WTC11 (cell line): Measurements from ENCODE around the gene RNF4. TPM values are rescaled to one million over a fixed set of nuclear protein-coding genes. Genes with fewer than 3 reads are reported as not detected.
A peak's percentile ranks its signal among the peaks of the same experiment; 100 is the strongest.

Experiments
- ELF4 ChIP-seq: sonication (generic); formaldehyde crosslinking; IDR thresholded peaks from 2 replicates; pipeline ENCODE4 v1.8.1; 2022; ENCODE audit warnings: low read depth, mild to moderate bottlenecking, moderate library complexity, missing genetic modification reagents
- EMX1 ChIP-seq: fragments of 250-450 bp; sonication (Bioruptor Pico); IDR thresholded peaks from 2 replicates; pipeline ENCODE4 v1.8.0; 2021; ENCODE audit warnings: mild to moderate bottlenecking
- FOXK1 ChIP-seq: sonication (generic); formaldehyde crosslinking; IDR thresholded peaks from 2 replicates; pipeline ENCODE4 v1.8.0; 2022; ENCODE audit warnings: mild to moderate bottlenecking, moderate library complexity, missing genetic modification reagents
- KAT7 ChIP-seq: sonication (generic); formaldehyde crosslinking; IDR thresholded peaks from 2 replicates; pipeline ENCODE4 v1.8.1; 2023; ENCODE audit warnings: missing genetic modification reagents, mild to moderate bottlenecking, borderline replicate concordance
- MXD4 ChIP-seq: fragments of 250-450 bp; sonication (Bioruptor Pico); IDR thresholded peaks from 2 replicates; pipeline ENCODE4 v1.8.0; 2021; ENCODE audit warnings: mild to moderate bottlenecking, moderate library complexity, borderline replicate concordance
- NFYB ChIP-seq: sonication (generic); formaldehyde crosslinking; conservative IDR thresholded peaks from 2 replicates; pipeline ENCODE4 v1.8.0; 2022; ENCODE audit warnings: low read depth, missing genetic modification reagents
- NR1H2 ChIP-seq: sonication (generic); formaldehyde crosslinking; IDR thresholded peaks from 2 replicates; pipeline ENCODE4 v1.9.0; 2021; ENCODE audit warnings: mild to moderate bottlenecking, moderate library complexity, missing genetic modification reagents
- SP1 ChIP-seq: sonication (generic); formaldehyde crosslinking; conservative IDR thresholded peaks from 2 replicates; pipeline ENCODE4 v1.8.1; 2022; ENCODE audit warnings: missing genetic modification reagents
- TCF7 ChIP-seq: sonication (generic); formaldehyde crosslinking; IDR thresholded peaks from 2 replicates; pipeline ENCODE4 v1.8.0; 2022; ENCODE audit warnings: mild to moderate bottlenecking, low read depth, missing genetic modification reagents, moderate library complexity
- ZBTB21 ChIP-seq: sonication (generic); formaldehyde crosslinking; IDR thresholded peaks from 2 replicates; pipeline ENCODE4 v1.8.1; 2023; ENCODE audit warnings: mild to moderate bottlenecking, missing genetic modification reagents, borderline replicate concordance
- ZNF219 ChIP-seq: sonication (generic); formaldehyde crosslinking; IDR thresholded peaks from 2 replicates; pipeline ENCODE4 v1.8.0; 2023; ENCODE audit warnings: missing genetic modification reagents, mild to moderate bottlenecking, borderline replicate concordance
- ZNF232 ChIP-seq: sonication (generic); formaldehyde crosslinking; IDR thresholded peaks from 2 replicates; pipeline ENCODE4 v1.8.0; 2022; ENCODE audit warnings: mild to moderate bottlenecking, missing genetic modification reagents
- ZNF423 ChIP-seq: fragments of 250-450 bp; sonication (Bioruptor Pico); IDR thresholded peaks from 2 replicates; pipeline ENCODE4 v2.1.2; 2022; ENCODE audit warnings: mild to moderate bottlenecking, moderate library complexity
- total RNA-seq: library from RNA; stranded (reverse); gene quantifications from 3 replicates; pipeline ENCODE4 v1.2.3, GENCODE V29; 2021
- TF ChIP-seq, protein P1 (sequence below): sonication (generic); formaldehyde crosslinking; IDR thresholded peaks from 2 replicates; pipeline ENCODE4 v1.8.0; 2022; ENCODE audit warnings: mild to moderate bottlenecking, missing genetic modification reagents
- TF ChIP-seq, protein P2 (sequence below): sonication (generic); formaldehyde crosslinking; IDR thresholded peaks from 2 replicates; pipeline ENCODE4 v1.8.1; 2023; ENCODE audit warnings: mild to moderate bottlenecking, missing genetic modification reagents, moderate library complexity
- TF ChIP-seq, protein P3 (sequence below): fragments of 200-600 bp; IDR thresholded peaks from 2 replicates; pipeline ENCODE4 v1.8.0; 2022; ENCODE audit warnings: antibody characterized with exemption
- TF ChIP-seq, protein P4 (sequence below): sonication (generic); formaldehyde crosslinking; IDR thresholded peaks from 2 replicates; pipeline ENCODE4 v1.8.0; 2022; ENCODE audit warnings: mild to moderate bottlenecking, missing genetic modification reagents
- TF ChIP-seq, protein P5 (sequence below): fragments of 250-450 bp; sonication (Bioruptor Pico); IDR thresholded peaks from 2 replicates; pipeline ENCODE4 v1.9.0; 2021; ENCODE audit warnings: mild to moderate bottlenecking
- TF ChIP-seq, protein P6 (sequence below): sonication (generic); formaldehyde crosslinking; IDR thresholded peaks from 2 replicates; pipeline ENCODE4 v1.8.1; 2023; ENCODE audit warnings: mild to moderate bottlenecking, moderate library complexity, missing genetic modification reagents
- TF ChIP-seq, protein P7 (sequence below): sonication (generic); formaldehyde crosslinking; conservative IDR thresholded peaks from 2 replicates; pipeline ENCODE4 v1.8.1; 2022; ENCODE audit warnings: mild to moderate bottlenecking, missing genetic modification reagents
- TF ChIP-seq, protein P8 (sequence below): fragments of 250-450 bp; sonication (Bioruptor Pico); IDR thresholded peaks from 2 replicates; pipeline ENCODE4 v1.9.0; 2021; ENCODE audit warnings: mild to moderate bottlenecking
- TF ChIP-seq, protein P9 (sequence below): sonication (generic); formaldehyde crosslinking; IDR thresholded peaks from 2 replicates; pipeline ENCODE4 v1.8.1; 2023; ENCODE audit warnings: mild to moderate bottlenecking, missing genetic modification reagents

Gene RNF4
- total RNA-seq, 1 experiment from 2014 or later: 87.3 TPM

DNA sequence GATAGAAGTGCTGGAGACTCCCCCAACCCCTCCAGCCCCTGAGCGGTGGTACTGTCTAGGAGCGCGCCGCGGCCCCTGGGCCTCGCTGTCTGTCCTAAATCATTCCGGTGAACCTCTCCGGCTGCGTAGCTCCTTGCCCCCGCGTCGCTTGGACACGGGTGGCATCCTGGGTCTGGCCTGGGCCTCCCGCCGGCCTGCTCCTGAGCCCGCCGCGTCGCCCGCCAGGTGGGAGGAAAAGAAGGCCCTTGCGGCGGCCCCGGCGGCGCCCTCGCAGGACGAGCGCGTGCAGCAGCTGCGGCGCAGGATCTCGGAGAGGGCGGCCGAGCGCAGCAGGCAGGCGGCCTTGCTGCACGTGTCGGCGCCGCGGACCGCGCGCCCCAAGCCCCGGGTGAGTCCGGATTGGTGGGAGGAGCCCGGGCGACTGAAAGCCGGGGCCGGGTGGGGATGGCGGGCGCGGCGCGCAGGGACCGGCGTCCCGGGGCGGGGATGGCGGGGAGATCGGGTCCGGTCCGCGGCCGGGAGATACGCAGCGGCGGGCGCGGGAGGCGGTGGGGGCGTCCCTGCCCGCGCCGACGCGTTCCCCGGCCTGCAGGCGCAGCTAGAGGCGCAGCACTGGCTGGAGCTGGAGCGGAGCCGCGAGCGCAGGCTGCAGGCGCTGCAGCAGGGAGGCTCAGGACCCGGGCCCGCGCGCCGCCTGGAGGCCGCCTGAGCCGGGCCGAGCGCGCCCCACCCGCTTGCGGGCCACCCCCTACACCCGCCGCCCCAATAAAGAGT, 6.5 kb upstream of the RNF4 start (continued):
- TF ChIP-seq, protein P1, sequence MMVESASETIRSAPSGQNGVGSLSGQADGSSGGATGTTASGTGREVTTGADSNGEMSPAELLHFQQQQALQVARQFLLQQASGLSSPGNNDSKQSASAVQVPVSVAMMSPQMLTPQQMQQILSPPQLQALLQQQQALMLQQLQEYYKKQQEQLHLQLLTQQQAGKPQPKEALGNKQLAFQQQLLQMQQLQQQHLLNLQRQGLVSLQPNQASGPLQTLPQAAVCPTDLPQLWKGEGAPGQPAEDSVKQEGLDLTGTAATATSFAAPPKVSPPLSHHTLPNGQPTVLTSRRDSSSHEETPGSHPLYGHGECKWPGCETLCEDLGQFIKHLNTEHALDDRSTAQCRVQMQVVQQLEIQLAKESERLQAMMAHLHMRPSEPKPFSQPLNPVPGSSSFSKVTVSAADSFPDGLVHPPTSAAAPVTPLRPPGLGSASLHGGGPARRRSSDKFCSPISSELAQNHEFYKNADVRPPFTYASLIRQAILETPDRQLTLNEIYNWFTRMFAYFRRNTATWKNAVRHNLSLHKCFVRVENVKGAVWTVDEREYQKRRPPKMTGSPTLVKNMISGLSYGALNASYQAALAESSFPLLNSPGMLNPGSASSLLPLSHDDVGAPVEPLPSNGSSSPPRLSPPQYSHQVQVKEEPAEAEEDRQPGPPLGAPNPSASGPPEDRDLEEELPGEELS (CRISPR knock-in tag): peak; percentile 93; the same call in 1 of the 2 replicates
- TF ChIP-seq, protein P2, sequence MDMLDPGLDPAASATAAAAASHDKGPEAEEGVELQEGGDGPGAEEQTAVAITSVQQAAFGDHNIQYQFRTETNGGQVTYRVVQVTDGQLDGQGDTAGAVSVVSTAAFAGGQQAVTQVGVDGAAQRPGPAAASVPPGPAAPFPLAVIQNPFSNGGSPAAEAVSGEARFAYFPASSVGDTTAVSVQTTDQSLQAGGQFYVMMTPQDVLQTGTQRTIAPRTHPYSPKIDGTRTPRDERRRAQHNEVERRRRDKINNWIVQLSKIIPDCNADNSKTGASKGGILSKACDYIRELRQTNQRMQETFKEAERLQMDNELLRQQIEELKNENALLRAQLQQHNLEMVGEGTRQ (CRISPR knock-in tag): peak; percentile 59
- TF ChIP-seq ZBTB21 (CRISPR knock-in tag): 0 out of 2 replicates have a peak, but pooled peaks have one; percentile 18
- peak; percentile 68; the same call in 1 of the 2 replicates for TF ChIP-seq KAT7 (CRISPR knock-in tag)
- TF ChIP-seq, protein P3, sequence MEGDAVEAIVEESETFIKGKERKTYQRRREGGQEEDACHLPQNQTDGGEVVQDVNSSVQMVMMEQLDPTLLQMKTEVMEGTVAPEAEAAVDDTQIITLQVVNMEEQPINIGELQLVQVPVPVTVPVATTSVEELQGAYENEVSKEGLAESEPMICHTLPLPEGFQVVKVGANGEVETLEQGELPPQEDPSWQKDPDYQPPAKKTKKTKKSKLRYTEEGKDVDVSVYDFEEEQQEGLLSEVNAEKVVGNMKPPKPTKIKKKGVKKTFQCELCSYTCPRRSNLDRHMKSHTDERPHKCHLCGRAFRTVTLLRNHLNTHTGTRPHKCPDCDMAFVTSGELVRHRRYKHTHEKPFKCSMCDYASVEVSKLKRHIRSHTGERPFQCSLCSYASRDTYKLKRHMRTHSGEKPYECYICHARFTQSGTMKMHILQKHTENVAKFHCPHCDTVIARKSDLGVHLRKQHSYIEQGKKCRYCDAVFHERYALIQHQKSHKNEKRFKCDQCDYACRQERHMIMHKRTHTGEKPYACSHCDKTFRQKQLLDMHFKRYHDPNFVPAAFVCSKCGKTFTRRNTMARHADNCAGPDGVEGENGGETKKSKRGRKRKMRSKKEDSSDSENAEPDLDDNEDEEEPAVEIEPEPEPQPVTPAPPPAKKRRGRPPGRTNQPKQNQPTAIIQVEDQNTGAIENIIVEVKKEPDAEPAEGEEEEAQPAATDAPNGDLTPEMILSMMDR: no peak
- TF ChIP-seq, protein P4, sequence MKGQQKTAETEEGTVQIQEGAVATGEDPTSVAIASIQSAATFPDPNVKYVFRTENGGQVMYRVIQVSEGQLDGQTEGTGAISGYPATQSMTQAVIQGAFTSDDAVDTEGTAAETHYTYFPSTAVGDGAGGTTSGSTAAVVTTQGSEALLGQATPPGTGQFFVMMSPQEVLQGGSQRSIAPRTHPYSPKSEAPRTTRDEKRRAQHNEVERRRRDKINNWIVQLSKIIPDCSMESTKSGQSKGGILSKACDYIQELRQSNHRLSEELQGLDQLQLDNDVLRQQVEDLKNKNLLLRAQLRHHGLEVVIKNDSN (CRISPR knock-in tag): no peak
- TF ChIP-seq, protein P5, sequence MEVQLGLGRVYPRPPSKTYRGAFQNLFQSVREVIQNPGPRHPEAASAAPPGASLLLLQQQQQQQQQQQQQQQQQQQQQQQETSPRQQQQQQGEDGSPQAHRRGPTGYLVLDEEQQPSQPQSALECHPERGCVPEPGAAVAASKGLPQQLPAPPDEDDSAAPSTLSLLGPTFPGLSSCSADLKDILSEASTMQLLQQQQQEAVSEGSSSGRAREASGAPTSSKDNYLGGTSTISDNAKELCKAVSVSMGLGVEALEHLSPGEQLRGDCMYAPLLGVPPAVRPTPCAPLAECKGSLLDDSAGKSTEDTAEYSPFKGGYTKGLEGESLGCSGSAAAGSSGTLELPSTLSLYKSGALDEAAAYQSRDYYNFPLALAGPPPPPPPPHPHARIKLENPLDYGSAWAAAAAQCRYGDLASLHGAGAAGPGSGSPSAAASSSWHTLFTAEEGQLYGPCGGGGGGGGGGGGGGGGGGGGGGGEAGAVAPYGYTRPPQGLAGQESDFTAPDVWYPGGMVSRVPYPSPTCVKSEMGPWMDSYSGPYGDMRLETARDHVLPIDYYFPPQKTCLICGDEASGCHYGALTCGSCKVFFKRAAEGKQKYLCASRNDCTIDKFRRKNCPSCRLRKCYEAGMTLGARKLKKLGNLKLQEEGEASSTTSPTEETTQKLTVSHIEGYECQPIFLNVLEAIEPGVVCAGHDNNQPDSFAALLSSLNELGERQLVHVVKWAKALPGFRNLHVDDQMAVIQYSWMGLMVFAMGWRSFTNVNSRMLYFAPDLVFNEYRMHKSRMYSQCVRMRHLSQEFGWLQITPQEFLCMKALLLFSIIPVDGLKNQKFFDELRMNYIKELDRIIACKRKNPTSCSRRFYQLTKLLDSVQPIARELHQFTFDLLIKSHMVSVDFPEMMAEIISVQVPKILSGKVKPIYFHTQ (CRISPR knock-in tag): no peak
- 0 out of 2 replicates have a peak, but pooled peaks have one; percentile 30 for TF ChIP-seq NR1H2
- TF ChIP-seq, protein P6, sequence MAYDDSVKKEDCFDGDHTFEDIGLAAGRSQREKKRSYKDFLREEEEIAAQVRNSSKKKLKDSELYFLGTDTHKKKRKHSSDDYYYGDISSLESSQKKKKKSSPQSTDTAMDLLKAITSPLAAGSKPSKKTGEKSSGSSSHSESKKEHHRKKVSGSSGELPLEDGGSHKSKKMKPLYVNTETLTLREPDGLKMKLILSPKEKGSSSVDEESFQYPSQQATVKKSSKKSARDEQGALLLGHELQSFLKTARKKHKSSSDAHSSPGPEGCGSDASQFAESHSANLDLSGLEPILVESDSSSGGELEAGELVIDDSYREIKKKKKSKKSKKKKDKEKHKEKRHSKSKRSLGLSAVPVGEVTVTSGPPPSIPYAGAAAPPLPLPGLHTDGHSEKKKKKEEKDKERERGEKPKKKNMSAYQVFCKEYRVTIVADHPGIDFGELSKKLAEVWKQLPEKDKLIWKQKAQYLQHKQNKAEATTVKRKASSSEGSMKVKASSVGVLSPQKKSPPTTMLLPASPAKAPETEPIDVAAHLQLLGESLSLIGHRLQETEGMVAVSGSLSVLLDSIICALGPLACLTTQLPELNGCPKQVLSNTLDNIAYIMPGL: 0 out of 2 replicates have a peak, but pooled peaks have one; percentile 55
- TF ChIP-seq ELF4 (CRISPR knock-in tag): no peak
- no peak for TF ChIP-seq MXD4
- no peak for TF ChIP-seq ZNF423 (CRISPR knock-in tag)
- 0 out of 2 replicates have a peak, but pooled peaks have one; percentile 58 for TF ChIP-seq ZNF232
- TF ChIP-seq, protein P7, sequence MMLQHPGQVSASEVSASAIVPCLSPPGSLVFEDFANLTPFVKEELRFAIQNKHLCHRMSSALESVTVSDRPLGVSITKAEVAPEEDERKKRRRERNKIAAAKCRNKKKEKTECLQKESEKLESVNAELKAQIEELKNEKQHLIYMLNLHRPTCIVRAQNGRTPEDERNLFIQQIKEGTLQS (CRISPR knock-in tag): no peak
- TF ChIP-seq EMX1: no peak
- TF ChIP-seq NFYB (CRISPR knock-in tag): no peak
- peak; percentile 88 for TF ChIP-seq FOXK1 (CRISPR knock-in tag)
- TF ChIP-seq TCF7: peak; percentile 76; the same call in 1 of the 2 replicates
- no peak; the same call in 1 of the 2 replicates for TF ChIP-seq ZNF219 (CRISPR knock-in tag)
- TF ChIP-seq, protein P8, sequence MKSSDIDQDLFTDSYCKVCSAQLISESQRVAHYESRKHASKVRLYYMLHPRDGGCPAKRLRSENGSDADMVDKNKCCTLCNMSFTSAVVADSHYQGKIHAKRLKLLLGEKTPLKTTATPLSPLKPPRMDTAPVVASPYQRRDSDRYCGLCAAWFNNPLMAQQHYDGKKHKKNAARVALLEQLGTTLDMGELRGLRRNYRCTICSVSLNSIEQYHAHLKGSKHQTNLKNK: no peak
- peak; percentile 25; the same call in 1 of the 2 replicates for TF ChIP-seq SP1 (CRISPR knock-in tag)
- TF ChIP-seq, protein P9, sequence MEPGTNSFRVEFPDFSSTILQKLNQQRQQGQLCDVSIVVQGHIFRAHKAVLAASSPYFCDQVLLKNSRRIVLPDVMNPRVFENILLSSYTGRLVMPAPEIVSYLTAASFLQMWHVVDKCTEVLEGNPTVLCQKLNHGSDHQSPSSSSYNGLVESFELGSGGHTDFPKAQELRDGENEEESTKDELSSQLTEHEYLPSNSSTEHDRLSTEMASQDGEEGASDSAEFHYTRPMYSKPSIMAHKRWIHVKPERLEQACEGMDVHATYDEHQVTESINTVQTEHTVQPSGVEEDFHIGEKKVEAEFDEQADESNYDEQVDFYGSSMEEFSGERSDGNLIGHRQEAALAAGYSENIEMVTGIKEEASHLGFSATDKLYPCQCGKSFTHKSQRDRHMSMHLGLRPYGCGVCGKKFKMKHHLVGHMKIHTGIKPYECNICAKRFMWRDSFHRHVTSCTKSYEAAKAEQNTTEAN (CRISPR knock-in tag): 0 out of 2 replicates have a peak, but pooled peaks have one; percentile 29
